Nephron progenitor cell (in vitro differentiated cells): Measurements from ENCODE around the gene LGALS12.

ENCODE experiments used
- DNase-seq: peaks from one replicate; pipeline ENCODE4 v3.0.0; 2021
- H3K27ac Mint-ChIP-seq: 2 replicates; pipeline ENCODE4 v1.8.0; 2021; ENCODE audit warnings: mild to moderate bottlenecking, moderate library complexity, mixed read lengths
- H3K27me3 Mint-ChIP-seq: 2 replicates; pipeline ENCODE4 v1.8.0; 2021; ENCODE audit warnings: mild to moderate bottlenecking, low read depth, mixed read lengths; ENCODE audit not compliant: poor library complexity
- H3K36me3 Mint-ChIP-seq: 2 replicates; pipeline ENCODE4 v1.8.0; 2021; ENCODE audit warnings: low read depth, mixed read lengths
- H3K4me1 Mint-ChIP-seq: 2 replicates; pipeline ENCODE4 v1.8.0; 2021; ENCODE audit warnings: mixed read lengths
- H3K4me3 Mint-ChIP-seq: 2 replicates; pipeline ENCODE4 v1.8.0; 2021; ENCODE audit warnings: mild to moderate bottlenecking, moderate library complexity, mixed read lengths
- H3K9me3 Mint-ChIP-seq: 2 replicates; pipeline ENCODE4 v1.8.0; 2021; ENCODE audit warnings: mild to moderate bottlenecking, moderate library complexity, mixed read lengths
- TF ChIP-seq, protein P1 (sequence below): fragments of 200-600 bp; sonication (generic); IDR thresholded peaks from 2 replicates; pipeline ENCODE4 v1.5.0; 2021; ENCODE audit warnings: antibody characterized with exemption

LGALS12 gene

DNA sequence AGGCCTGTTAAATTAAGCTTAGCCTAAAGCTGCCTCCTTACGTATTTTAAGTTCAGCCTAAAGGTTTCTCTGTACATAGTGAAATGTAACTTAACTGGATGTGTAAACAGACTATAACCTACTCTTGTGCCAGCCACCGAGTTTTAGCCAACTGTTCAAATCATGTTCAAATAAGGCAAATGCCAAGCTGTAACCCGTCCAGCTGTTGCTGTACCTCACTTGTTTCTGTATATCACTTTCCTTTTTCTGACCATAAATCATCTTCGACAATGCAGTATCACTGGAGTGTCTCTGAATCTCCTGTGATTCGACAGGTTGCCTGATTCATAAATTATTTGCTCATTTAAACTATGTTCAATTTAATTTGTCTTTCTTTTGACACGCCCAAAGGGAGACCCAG lies 10.9 kb upstream of the LGALS12 start:
- Mint-ChIP-seq H3K9me3 (peaks cover 43% of the 10 kb centered on the region), H3K36me3 (no peaks in the 10 kb centered on the region), H3K27me3 (peaks cover 43% of the 10 kb centered on the region), H3K4me1 (peaks cover 14% of the 10 kb centered on the region), H3K4me3 (no peak overlapping the region), H3K27ac (no peak overlapping the region)
- TF ChIP-seq, protein P1, sequence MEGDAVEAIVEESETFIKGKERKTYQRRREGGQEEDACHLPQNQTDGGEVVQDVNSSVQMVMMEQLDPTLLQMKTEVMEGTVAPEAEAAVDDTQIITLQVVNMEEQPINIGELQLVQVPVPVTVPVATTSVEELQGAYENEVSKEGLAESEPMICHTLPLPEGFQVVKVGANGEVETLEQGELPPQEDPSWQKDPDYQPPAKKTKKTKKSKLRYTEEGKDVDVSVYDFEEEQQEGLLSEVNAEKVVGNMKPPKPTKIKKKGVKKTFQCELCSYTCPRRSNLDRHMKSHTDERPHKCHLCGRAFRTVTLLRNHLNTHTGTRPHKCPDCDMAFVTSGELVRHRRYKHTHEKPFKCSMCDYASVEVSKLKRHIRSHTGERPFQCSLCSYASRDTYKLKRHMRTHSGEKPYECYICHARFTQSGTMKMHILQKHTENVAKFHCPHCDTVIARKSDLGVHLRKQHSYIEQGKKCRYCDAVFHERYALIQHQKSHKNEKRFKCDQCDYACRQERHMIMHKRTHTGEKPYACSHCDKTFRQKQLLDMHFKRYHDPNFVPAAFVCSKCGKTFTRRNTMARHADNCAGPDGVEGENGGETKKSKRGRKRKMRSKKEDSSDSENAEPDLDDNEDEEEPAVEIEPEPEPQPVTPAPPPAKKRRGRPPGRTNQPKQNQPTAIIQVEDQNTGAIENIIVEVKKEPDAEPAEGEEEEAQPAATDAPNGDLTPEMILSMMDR, result no peak
- no peak for DNase-seq

DNA sequence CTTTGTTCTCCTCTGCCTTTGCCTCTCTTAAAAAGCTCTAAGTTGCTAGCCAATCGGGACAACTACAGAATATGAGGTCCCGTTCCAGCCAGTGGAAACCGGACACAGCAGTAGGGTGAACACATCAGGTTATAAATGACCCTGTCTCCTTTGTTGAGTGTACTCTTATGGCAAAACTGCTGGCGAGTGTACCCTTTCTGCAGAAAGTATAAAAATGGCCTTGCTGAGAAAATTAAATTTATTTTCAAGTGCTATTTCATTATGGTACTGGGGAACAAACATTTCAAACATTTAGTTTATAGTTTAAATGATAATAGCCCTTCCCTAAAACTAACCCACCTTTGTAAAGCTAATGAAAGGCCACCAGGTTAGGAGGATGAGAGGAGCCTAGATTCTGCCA lies 6.0 kb upstream of the LGALS12 start:
- Mint-ChIP-seq H3K27ac (no peak overlapping the region), H3K4me3 (no peak overlapping the region), H3K36me3 (no peaks in the 10 kb centered on the region), H3K9me3 (peaks cover 34% of the 10 kb centered on the region), H3K27me3 (peaks cover 11% of the 10 kb centered on the region), H3K4me1 (no peaks in the 10 kb centered on the region)
- TF ChIP-seq, protein P1, result no peak
- no peak for DNase-seq

GRCh38 chr11:63501236-63501635 lies 4.6 kb upstream of the LGALS12 start:
- DNase-seq, result no peak
- peaks cover 6% of the 10 kb centered on the region for H3K27me3 Mint-ChIP-seq
- peaks cover 10% of the 10 kb centered on the region for H3K4me1 Mint-ChIP-seq
- H3K4me3 Mint-ChIP-seq, result no peak overlapping the region
- peaks cover 34% of the 10 kb centered on the region for H3K9me3 Mint-ChIP-seq
- no peak overlapping the region for H3K27ac Mint-ChIP-seq
- H3K36me3 Mint-ChIP-seq, result no peaks in the 10 kb centered on the region
- TF ChIP-seq, protein P1, result no peak

DNA sequence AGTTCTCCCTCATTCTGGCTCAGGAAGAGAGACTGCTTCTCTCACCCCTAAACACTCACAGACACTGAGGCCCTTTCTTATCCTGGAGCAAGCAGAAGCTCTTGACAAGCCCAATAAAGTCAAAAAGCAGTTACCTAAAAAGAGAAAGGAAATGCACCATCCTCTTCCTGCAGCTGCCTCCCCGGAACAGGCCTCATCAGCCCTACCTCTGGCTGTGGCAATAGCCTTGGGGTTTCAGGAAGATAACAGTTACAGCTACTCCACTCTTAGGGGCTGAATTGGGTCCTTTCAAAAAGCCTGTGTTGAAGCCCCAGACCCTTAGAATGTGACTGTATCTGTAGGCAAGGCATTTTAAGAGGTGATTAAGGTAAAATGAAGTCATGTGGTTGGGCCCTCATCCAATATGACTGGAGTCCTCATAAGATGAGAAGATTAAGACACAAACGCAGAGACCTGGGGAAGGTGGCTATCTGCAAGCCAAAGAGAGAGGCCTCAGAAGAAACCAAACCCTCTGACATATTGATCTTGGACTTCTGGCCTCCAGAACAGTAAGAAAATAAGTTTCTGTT lies 3.5 kb upstream of the LGALS12 start:
- H3K36me3 Mint-ChIP-seq, result no peaks in the 10 kb centered on the region
- peaks cover 29% of the 10 kb centered on the region for H3K9me3 Mint-ChIP-seq
- no peak overlapping the region for H3K27ac Mint-ChIP-seq
- no peak overlapping the region for H3K4me3 Mint-ChIP-seq
- TF ChIP-seq, protein P1, result no peak
- peaks cover 6% of the 10 kb centered on the region for H3K27me3 Mint-ChIP-seq
- no peak for DNase-seq
- peaks cover 17% of the 10 kb centered on the region for H3K4me1 Mint-ChIP-seq

GRCh38 chr11:63503492-63503891 lies 2.4 kb upstream of the LGALS12 start:
- TF ChIP-seq, protein P1, result no peak
- Mint-ChIP-seq H3K27me3 (no peaks in the 10 kb centered on the region), H3K27ac (no peak overlapping the region), H3K9me3 (peaks cover 18% of the 10 kb centered on the region), H3K4me3 (no peak overlapping the region), H3K36me3 (no peaks in the 10 kb centered on the region), H3K4me1 (peaks cover 19% of the 10 kb centered on the region)
- no peak for DNase-seq

GRCh38 chr11:63504054-63504453 lies 1.8 kb upstream of the LGALS12 start:
- Mint-ChIP-seq H3K27ac (no peak overlapping the region), H3K9me3 (peaks cover 14% of the 10 kb centered on the region), H3K4me1 (peaks cover 19% of the 10 kb centered on the region), H3K4me3 (no peak overlapping the region), H3K27me3 (no peaks in the 10 kb centered on the region), H3K36me3 (no peaks in the 10 kb centered on the region)
- TF ChIP-seq, protein P1, result no peak
- no peak for DNase-seq
